Gastroesophageal sphincter (tissue), 3 donors: ENCODE measurements around the gene COCH.

Source experiments
- CTCF ChIP-seq, 4 experiments: fragments of 200-600 bp in 2 of 4; fragments of 450-650 bp in 2 of 4; sonication (generic) in 1 of 4; IDR thresholded peaks; one replicate each; pipeline ENCODE4 v1.5.1; 2017 to 2019; ENCODE audit warnings: antibody characterized with exemption in 4 of 4, mild to moderate bottlenecking in 2 of 4, moderate library complexity in 2 of 4
- EP300 ChIP-seq: sonication (generic); formaldehyde crosslinking; IDR thresholded peaks from one replicate; pipeline ENCODE4 v1.6.1; 2017; ENCODE audit warnings: antibody characterized with exemption, mild to moderate bottlenecking
- POLR2A ChIP-seq, 2 donors: fragments of 450-650 bp; IDR thresholded peaks; one replicate each; pipeline ENCODE4 v1.6.1; 2017; ENCODE audit warnings: antibody characterized with exemption in 2 of 2, mild to moderate bottlenecking in 2 of 2, moderate library complexity in 1 of 2

GRCh38 chr14:30874120-30874998 lies at the start of gene COCH:
- peak in 3 of 4 experiments; percentile 31 to 53 (median 53) for TF ChIP-seq CTCF (IDR thresholded peaks at IDR 0.05)
- peak in 1 of 2 donors; percentile 26 for TF ChIP-seq POLR2A (IDR thresholded peaks at IDR 0.05)
- no peak for TF ChIP-seq EP300
